Endothelial cell (in vitro differentiated cells): ENCODE results near the gene TIMP1. TPM values are rescaled to one million over a fixed set of nuclear protein-coding genes. Genes with fewer than 3 reads are reported as not detected.
A peak's percentile ranks its signal among the peaks of the same experiment; 100 is the strongest.

Experiments used
- DNase-seq: peaks from one replicate; pipeline ENCODE4 v3.0.0; 2021; ENCODE audit warnings: low spot score
- H3K27ac Mint-ChIP-seq: one replicate; pipeline ENCODE4 v1.8.0; 2021; ENCODE audit warnings: mixed read lengths, inconsistent platforms; ENCODE audit not compliant: unreplicated experiment
- H3K27me3 Mint-ChIP-seq: one replicate; pipeline ENCODE4 v1.8.0; 2021; ENCODE audit warnings: mild to moderate bottlenecking, moderate library complexity, mixed read lengths, inconsistent platforms; ENCODE audit not compliant: unreplicated experiment
- H3K36me3 Mint-ChIP-seq: one replicate; pipeline ENCODE4 v1.8.0; 2021; ENCODE audit warnings: mild to moderate bottlenecking, low read depth, mixed read lengths, inconsistent platforms; ENCODE audit not compliant: unreplicated experiment
- H3K4me1 Mint-ChIP-seq: one replicate; pipeline ENCODE4 v1.8.0; 2021; ENCODE audit warnings: mild to moderate bottlenecking, mixed read lengths, inconsistent platforms; ENCODE audit not compliant: unreplicated experiment
- H3K4me3 Mint-ChIP-seq: one replicate; pipeline ENCODE4 v1.8.0; 2021; ENCODE audit warnings: mild to moderate bottlenecking, mixed read lengths, inconsistent platforms; ENCODE audit not compliant: unreplicated experiment
- H3K9me3 Mint-ChIP-seq: one replicate; pipeline ENCODE4 v1.8.0; 2021; ENCODE audit warnings: mixed read lengths, inconsistent platforms; ENCODE audit not compliant: unreplicated experiment
- total RNA-seq: library from RNA; stranded (reverse); fragmentation: NEBNext Ultra II Directional; extraction: Animal tissue kit (Norgen Biotek cat#: 25700); gene quantifications from one replicate; pipeline ENCODE4 v1.2.1, GENCODE V29; 2021; ENCODE audit not compliant: unreplicated experiment
- TF ChIP-seq, protein P1 (sequence below): fragments of 200-600 bp; sonication (generic); IDR thresholded peaks from one replicate; pipeline ENCODE4 v1.5.0; 2021; ENCODE audit warnings: antibody characterized with exemption; ENCODE audit not compliant: unreplicated experiment

Gene TIMP1
- total RNA-seq, 1 donor from 2014 or later = 267 TPM

DNA sequence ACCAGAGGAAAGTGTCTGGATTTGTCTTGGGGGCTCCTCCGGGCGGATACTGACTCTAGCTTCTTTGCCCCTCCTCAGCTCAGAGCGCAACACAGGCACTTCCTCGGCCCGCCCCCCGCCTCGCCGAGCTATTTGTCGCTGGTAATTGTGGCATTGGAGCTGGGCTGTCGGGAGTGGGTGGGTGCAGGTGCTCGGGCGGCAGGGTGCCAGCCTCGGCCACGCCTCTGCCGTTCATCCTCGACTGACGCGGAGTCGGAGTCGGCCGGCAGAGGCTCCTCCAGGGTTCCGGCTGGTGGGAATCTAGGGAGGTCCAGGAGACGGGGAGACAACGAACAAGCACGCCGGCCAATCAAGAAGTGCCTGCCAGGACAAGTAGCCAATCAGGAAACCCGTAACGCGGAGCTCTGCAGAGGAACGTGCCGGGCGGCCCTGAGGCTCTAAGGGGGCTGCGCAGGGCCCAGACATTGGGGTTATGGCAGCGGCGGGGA, 41.3 kb downstream of the TIMP1 start:
- Mint-ChIP-seq H3K9me3 (no peaks in the 10 kb centered on the region), H3K27me3 (peaks cover 4% of the 10 kb centered on the region), H3K27ac (no peak overlapping the region), H3K4me3 (peak overlapping the region; percentile 88), H3K36me3 (peaks cover 7% of the 10 kb centered on the region), H3K4me1 (no peaks in the 10 kb centered on the region)
- TF ChIP-seq, protein P1, sequence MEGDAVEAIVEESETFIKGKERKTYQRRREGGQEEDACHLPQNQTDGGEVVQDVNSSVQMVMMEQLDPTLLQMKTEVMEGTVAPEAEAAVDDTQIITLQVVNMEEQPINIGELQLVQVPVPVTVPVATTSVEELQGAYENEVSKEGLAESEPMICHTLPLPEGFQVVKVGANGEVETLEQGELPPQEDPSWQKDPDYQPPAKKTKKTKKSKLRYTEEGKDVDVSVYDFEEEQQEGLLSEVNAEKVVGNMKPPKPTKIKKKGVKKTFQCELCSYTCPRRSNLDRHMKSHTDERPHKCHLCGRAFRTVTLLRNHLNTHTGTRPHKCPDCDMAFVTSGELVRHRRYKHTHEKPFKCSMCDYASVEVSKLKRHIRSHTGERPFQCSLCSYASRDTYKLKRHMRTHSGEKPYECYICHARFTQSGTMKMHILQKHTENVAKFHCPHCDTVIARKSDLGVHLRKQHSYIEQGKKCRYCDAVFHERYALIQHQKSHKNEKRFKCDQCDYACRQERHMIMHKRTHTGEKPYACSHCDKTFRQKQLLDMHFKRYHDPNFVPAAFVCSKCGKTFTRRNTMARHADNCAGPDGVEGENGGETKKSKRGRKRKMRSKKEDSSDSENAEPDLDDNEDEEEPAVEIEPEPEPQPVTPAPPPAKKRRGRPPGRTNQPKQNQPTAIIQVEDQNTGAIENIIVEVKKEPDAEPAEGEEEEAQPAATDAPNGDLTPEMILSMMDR = no peak
- DNase-seq = peak; percentile 51

DNA sequence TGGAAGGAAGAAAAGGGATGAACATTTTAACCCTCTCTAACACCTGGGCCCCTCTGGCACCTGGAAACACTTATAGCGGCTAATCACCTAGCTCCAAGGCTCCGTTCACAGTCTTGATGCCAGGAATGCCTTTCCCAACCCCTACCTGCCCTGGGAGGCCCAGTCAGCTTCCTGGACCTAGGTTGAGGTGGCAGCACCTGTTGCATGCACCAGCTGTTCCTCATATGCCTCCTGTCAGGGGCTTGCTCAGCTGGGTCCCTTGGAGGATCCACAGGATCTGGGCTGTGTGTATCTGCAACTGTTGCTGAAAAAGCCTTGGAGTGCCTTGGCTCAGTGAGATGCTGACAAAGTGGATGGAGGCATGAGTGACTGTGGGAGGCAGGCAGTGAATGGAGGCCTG, 43.1 kb downstream of the TIMP1 start:
- Mint-ChIP-seq H3K4me1 (peaks cover 10% of the 10 kb centered on the region), H3K27ac (no peak overlapping the region), H3K9me3 (no peaks in the 10 kb centered on the region), H3K27me3 (peaks cover 3% of the 10 kb centered on the region), H3K36me3 (peaks cover 7% of the 10 kb centered on the region), H3K4me3 (peak overlapping the region; percentile 65)
- no peak for DNase-seq
- TF ChIP-seq, protein P1 = no peak

DNA sequence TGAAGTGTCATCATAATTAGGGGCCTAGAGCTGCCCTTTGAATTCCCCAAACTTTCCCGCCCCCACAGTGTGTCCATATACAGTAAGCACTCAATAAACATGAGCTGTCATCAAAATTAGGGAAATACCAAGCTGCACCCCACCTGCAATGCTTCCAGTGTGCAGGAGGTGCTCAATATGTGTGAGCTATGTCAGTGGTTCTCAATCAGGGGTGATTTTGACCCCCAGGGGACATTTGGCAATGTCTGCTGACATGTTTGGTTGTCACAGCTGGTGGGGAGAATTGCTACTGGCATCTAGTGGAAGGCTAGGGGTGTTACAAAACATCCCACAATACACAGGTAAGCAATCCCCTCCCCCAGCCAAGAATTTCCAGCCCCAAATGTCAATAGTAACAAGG, 46.7 kb downstream of the TIMP1 start:
- Mint-ChIP-seq H3K4me3 (no peak overlapping the region), H3K27ac (peak overlapping the region; percentile 36), H3K4me1 (peaks cover 10% of the 10 kb centered on the region), H3K27me3 (peaks cover 3% of the 10 kb centered on the region), H3K36me3 (peaks cover 7% of the 10 kb centered on the region), H3K9me3 (no peaks in the 10 kb centered on the region)
- no peak for DNase-seq
- TF ChIP-seq, protein P1 = no peak

DNA sequence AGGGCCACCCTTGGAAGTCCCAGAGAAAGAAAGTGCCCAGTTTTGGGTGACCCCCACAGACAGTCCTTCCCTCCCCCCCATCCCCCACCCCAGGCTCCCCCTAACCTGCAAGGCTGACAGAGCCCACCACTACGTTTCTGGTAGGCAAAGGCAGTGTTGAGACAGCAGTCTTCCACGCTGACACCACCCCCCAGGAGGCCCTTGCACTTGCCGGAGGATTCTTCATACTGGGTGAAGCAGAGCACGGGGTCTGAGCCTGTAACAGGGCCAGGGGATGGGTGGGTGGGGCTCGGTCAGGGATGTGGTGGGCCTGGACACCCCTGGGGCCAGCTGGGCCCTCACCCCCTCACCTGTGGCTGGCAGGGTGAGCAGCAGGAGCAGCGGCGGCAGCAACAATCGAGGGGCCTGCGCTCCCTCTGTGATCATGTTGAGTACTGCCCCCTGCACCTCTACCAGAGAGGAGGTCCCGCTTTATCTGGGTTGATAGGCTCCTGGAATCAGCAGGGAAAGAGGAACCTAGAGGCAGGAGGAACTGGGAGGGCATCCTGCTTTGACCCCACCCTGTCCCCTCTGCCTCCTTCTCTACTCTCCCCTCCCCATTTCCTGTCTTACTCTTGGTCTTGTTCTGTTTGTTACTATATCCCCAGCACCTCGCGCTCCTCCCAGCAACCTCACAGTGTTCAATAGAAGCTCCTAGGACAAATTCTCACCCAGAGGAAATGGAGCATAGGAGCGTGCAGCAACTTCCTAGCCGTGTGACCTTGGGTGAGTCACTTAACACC, 47.4 kb downstream of the TIMP1 start, which contains the start of gene CFP:
Gene CFP, minus strand, starts transcription at position 512 of the 782 bp plus-strand sequence. Its CDS starts 86 bp downstream, at position 426.
- peaks cover 3% of the 10 kb centered on the region for H3K36me3 Mint-ChIP-seq
- TF ChIP-seq, protein P1 = no peak
- H3K4me1 Mint-ChIP-seq = peaks cover 10% of the 10 kb centered on the region
- peaks cover 3% of the 10 kb centered on the region for H3K27me3 Mint-ChIP-seq
- peak within 1 kb of the TSS; percentile 36 for H3K27ac Mint-ChIP-seq
- no peak within 1 kb of the TSS for H3K4me3 Mint-ChIP-seq
- H3K9me3 Mint-ChIP-seq = no peaks in the 10 kb centered on the region
- no peak for DNase-seq

DNA sequence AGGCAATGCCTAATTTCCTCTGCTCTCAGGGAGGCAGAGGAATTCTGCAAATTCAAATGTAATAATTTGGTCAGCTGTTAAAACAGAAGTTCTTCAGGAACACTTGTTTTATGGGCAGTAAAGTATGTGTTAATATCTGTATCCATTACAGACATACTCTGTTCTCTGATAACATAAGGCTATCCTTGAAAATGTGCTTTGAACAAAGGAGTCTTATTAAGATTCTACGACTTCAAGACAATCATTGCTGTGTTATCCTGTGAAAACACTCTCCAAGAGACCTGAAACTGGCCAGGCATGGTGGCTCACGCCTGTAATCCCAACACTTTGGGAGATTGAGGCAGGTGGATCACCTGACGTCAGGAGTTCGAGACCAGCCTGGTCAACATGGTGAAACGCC, 49.4 kb downstream of the TIMP1 start:
- Mint-ChIP-seq H3K9me3 (no peaks in the 10 kb centered on the region), H3K27me3 (no peaks in the 10 kb centered on the region), H3K4me1 (peaks cover 10% of the 10 kb centered on the region), H3K27ac (no peak overlapping the region), H3K4me3 (no peak overlapping the region), H3K36me3 (no peaks in the 10 kb centered on the region)
- TF ChIP-seq, protein P1 = no peak
- DNase-seq = no peak
